Measurements from ENCODE around the gene CELF2. TPM values are rescaled to one million over a fixed set of nuclear protein-coding genes. Genes with fewer than 3 reads are reported as not detected.

CELF2 gene
- total RNA-seq, 3 donors from 2014 or later = 40.0 to 178 (median 45.6) TPM

DNA sequence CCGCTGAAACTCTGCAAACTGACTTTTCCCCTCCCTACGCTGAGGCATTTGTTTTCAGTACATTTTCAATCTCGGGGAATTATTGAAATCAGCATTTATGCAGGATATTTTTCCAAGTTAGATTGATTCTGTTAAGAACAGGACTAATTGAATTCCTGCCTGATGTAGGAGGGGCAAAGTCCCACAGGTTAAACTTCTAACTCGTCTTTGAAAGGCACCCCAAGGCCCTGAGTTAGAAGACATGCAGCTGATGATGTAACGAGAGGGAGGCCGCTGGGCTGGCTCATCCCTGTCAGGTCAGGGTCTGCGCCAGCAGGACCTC lies 253.1 kb downstream of the CELF2 start:
- Histone ChIP-seq H3K27me3 (no peaks in the 10 kb centered on the region), H3K4me1 (no peaks in the 10 kb centered on the region), H3K27ac (no peak overlapping the region), H3K9me3 (no peaks in the 10 kb centered on the region), H3K36me3 (no peaks in the 10 kb centered on the region), H3K4me3 (no peak overlapping the region)
- no peak for TF ChIP-seq POLR2AphosphoS5 (IDR thresholded peaks at IDR 0.05)
- TF ChIP-seq, protein P1, sequence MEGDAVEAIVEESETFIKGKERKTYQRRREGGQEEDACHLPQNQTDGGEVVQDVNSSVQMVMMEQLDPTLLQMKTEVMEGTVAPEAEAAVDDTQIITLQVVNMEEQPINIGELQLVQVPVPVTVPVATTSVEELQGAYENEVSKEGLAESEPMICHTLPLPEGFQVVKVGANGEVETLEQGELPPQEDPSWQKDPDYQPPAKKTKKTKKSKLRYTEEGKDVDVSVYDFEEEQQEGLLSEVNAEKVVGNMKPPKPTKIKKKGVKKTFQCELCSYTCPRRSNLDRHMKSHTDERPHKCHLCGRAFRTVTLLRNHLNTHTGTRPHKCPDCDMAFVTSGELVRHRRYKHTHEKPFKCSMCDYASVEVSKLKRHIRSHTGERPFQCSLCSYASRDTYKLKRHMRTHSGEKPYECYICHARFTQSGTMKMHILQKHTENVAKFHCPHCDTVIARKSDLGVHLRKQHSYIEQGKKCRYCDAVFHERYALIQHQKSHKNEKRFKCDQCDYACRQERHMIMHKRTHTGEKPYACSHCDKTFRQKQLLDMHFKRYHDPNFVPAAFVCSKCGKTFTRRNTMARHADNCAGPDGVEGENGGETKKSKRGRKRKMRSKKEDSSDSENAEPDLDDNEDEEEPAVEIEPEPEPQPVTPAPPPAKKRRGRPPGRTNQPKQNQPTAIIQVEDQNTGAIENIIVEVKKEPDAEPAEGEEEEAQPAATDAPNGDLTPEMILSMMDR (IDR thresholded peaks at IDR 0.05) = no peak
- TF ChIP-seq POLR2A (IDR thresholded peaks at IDR 0.05) = no peak
- intact Hi-C loops (cut with DNase I; ENCODE audit: low total_unique reads) = loop anchor here (10.0 kb wide), 1 partner anchor 1666 kb away; no protein-coding TSS in a partner anchor
- DNase-seq (ENCODE audit: low spot score in 2 of 2) = no peak

DNA sequence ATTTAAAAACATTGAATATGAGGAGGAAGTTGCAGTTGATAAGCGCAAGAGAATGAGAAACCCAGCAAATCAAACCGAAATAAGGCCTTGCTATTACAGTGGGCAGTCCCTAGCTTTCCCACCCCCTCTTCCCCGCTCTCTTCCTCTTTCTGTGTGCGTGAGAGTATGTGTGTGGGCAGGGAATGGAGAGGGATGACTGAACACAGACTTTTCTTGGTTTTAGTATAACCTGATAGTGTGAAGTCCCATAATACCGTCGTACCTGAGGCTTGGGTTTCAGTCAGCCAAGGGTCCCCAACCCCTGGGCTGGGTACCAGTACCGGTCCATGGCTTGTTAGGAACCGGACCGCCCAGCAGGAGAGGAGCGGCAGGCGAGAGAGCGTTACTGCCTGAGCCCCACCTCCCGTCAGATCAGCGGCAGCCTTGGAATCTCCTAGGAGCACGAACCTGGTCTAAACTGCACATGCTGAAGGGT lies 255.3 kb downstream of the CELF2 start:
- Histone ChIP-seq H3K27ac (no peak overlapping the region), H3K27me3 (no peaks in the 10 kb centered on the region), H3K4me3 (no peak overlapping the region), H3K9me3 (no peaks in the 10 kb centered on the region), H3K36me3 (no peaks in the 10 kb centered on the region), H3K4me1 (no peaks in the 10 kb centered on the region)
- TF ChIP-seq, protein P1 (IDR thresholded peaks at IDR 0.05) = no peak
- TF ChIP-seq POLR2AphosphoS5 (IDR thresholded peaks at IDR 0.05) (no peak), POLR2A (IDR thresholded peaks at IDR 0.05) (no peak)
- intact Hi-C loops (cut with DNase I; ENCODE audit: low total_unique reads) = loop anchor here (10.0 kb wide), 1 partner anchor 1668 kb away; no protein-coding TSS in a partner anchor
- no peak for DNase-seq (ENCODE audit: low spot score in 2 of 2)

DNA sequence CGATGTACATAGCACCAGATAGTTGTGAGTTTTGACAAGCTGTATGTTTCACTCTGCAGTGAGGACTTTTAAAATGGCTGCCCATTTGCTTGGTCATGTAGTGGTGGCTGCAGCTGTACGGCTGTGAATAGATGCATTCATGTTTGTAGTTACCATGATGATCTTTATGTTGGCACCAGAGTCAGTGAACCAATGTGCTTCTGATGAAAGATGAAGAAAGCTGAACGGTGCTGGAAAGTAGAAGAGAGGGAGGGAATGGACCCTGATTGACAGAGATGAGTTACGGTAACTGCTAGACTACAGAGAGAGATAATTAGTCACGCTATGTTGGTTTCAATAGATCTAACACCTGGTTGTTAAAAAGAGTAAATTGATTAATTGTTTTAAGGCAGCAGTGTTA lies 256.8 kb downstream of the CELF2 start:
- TF ChIP-seq POLR2A (IDR thresholded peaks at IDR 0.05) (no peak), POLR2AphosphoS5 (IDR thresholded peaks at IDR 0.05) (no peak)
- TF ChIP-seq, protein P1 (IDR thresholded peaks at IDR 0.05) = no peak
- Histone ChIP-seq H3K27me3 (no peaks in the 10 kb centered on the region), H3K4me3 (no peak overlapping the region), H3K9me3 (no peaks in the 10 kb centered on the region), H3K36me3 (no peaks in the 10 kb centered on the region), H3K4me1 (no peaks in the 10 kb centered on the region), H3K27ac (no peak overlapping the region)
- DNase-seq (ENCODE audit: low spot score in 2 of 2) = no peak
- intact Hi-C loops (cut with DNase I; ENCODE audit: low total_unique reads) = loop anchor here (10.0 kb wide), 1 partner anchor 1670 kb away; no protein-coding TSS in a partner anchor

DNA sequence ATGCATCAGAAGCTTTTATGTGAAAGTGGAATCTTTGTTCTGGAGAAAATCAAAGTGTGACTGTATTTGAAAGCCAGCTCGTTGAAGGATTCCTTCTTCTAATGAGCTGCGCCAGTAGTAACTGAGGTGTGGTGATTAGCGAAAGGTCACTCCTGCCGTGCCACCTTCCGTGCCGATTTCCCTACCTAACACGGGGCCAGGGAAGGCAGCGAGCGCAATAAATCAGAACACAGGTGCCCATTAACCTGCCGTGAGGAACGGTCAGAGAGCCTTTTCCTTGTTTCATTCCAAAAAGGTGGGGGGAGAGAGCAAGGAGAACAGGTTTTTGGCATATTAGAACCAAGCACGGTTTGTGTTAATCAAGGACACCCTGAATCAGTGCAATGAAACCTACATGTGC lies 258.0 kb downstream of the CELF2 start:
- H3K4me1 ChIP-seq = no peaks in the 10 kb centered on the region
- DNase-seq (ENCODE audit: low spot score in 2 of 2) = no peak

DNA sequence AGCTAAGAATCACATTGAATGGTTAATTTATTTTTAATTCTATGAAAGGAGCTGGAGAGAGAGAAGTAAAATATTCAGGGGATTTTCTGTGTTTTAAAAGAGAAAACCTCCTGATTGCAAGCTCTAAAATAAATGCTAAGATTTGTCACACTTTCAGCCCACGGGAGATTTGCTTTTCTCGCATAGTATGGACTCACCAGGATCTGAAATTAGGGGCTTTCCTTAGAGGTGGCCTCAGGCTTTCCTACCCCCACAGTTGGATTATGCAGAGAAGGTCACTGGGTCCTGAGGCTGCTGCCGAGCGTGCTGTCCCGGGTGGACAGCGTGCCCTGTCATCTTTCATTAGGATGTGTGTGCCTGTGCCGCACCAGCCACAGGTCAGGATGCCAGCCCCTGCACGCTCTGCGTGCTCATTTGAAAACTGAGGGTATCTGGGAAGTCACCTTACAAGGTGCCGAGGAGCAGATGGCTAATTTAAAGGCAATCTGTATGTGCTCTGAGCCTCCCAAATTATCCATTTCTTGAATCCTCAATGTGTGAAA lies 258.8 kb downstream of the CELF2 start:
- Histone ChIP-seq H3K27me3 (no peaks in the 10 kb centered on the region), H3K9me3 (no peaks in the 10 kb centered on the region), H3K4me1 (no peaks in the 10 kb centered on the region), H3K27ac (no peak overlapping the region), H3K36me3 (no peaks in the 10 kb centered on the region), H3K4me3 (no peak overlapping the region)
- no peak for DNase-seq (ENCODE audit: low spot score in 2 of 2)
- TF ChIP-seq POLR2A (IDR thresholded peaks at IDR 0.05) (no peak), POLR2AphosphoS5 (IDR thresholded peaks at IDR 0.05) (no peak)
- TF ChIP-seq, protein P1 (IDR thresholded peaks at IDR 0.05) = no peak
- intact Hi-C loops (cut with DNase I; ENCODE audit: low total_unique reads) = loop anchor here (10.0 kb wide), 1 partner anchor 1672 kb away; no protein-coding TSS in a partner anchor

More for the DNA sequence above, 258.0 kb downstream of the CELF2 start:
- Histone ChIP-seq H3K27me3 (no peaks in the 10 kb centered on the region), H3K9me3 (no peaks in the 10 kb centered on the region), H3K4me3 (no peak overlapping the region), H3K36me3 (no peaks in the 10 kb centered on the region), H3K27ac (no peak overlapping the region)
- TF ChIP-seq, protein P1 (IDR thresholded peaks at IDR 0.05) = no peak
- TF ChIP-seq POLR2AphosphoS5 (IDR thresholded peaks at IDR 0.05) (no peak), POLR2A (IDR thresholded peaks at IDR 0.05) (no peak)
- intact Hi-C loops (cut with DNase I; ENCODE audit: low total_unique reads) = loop anchor here (10.0 kb wide), 1 partner anchor 1671 kb away; no protein-coding TSS in a partner anchor
